ENCODE measurements around the gene NRP1.
"Not testable (repeated sequence)": the region's sequence is repeated elsewhere in the genome, so short reads cannot be mapped to it uniquely, and the experiment has no call there.

Gene NRP1

GRCh38 chr10:33141251-33141650 is 193.2 kb downstream of the NRP1 start:
- DNase-seq = no peak

GRCh38 chr10:33139181-33139646 is 195.3 kb downstream of the NRP1 start:
- DNase-seq = no peak

- not testable (repeated sequence) for DNase-seq
Observed at GRCh38 chr10:33138686-33139085, 195.8 kb downstream of the NRP1 start.

- DNase-seq = no peak
Observed at GRCh38 chr10:33137356-33138005, 197.0 kb downstream of the NRP1 start.

- no peak for DNase-seq
Observed at GRCh38 chr10:33136781-33137180, 197.7 kb downstream of the NRP1 start.

GRCh38 chr10:33136271-33136670 is 198.2 kb downstream of the NRP1 start:
- no peak for DNase-seq

GRCh38 chr10:33134011-33134751 is 200.3 kb downstream of the NRP1 start:
- no peak for DNase-seq

GRCh38 chr10:33133557-33133956 is 200.9 kb downstream of the NRP1 start:
- DNase-seq = no peak

GRCh38 chr10:33132626-33133025 is 201.8 kb downstream of the NRP1 start:
- peak; percentile 19 for DNase-seq

- no peak for DNase-seq
Observed at GRCh38 chr10:33129996-33130386, 204.5 kb downstream of the NRP1 start.

GRCh38 chr10:33129141-33129995 is 205.1 kb downstream of the NRP1 start:
- DNase-seq = no peak

GRCh38 chr10:33127622-33128021 is 206.8 kb downstream of the NRP1 start:
- no peak for DNase-seq
